Measurements from ENCODE around the gene MAP4K5.
"Not testable (repeated sequence)": the region's sequence is repeated elsewhere in the genome, so short reads cannot be mapped to it uniquely, and the experiment has no call there.

Gene MAP4K5

GRCh38 chr14:50516091-50516490 is 16.3 kb downstream of the MAP4K5 start:
- DNase-seq (ENCODE audit: low read depth) = no peak
- H3K4me3 ChIP-seq (ENCODE audit: low read depth, low read length) = no peak overlapping the region
- TF ChIP-seq CTCF (IDR thresholded peaks at IDR 0.05; ENCODE audit: control insufficient read depth, extremely low read depth, insufficient read depth) = no peak

- DNase-seq (ENCODE audit: low read depth) = no peak
- no peak overlapping the region for H3K4me3 ChIP-seq (ENCODE audit: low read depth, low read length)
- no peak for TF ChIP-seq CTCF (IDR thresholded peaks at IDR 0.05; ENCODE audit: control insufficient read depth, extremely low read depth, insufficient read depth)
Observed at GRCh38 chr14:50512463-50512862, 19.9 kb downstream of the MAP4K5 start.

- TF ChIP-seq CTCF (IDR thresholded peaks at IDR 0.05; ENCODE audit: control insufficient read depth, extremely low read depth, insufficient read depth) = no peak
- H3K4me3 ChIP-seq (ENCODE audit: low read depth, low read length) = no peak overlapping the region
- DNase-seq (ENCODE audit: low read depth) = no peak
Observed at GRCh38 chr14:50510157-50510556, 22.2 kb downstream of the MAP4K5 start.

GRCh38 chr14:50507078-50507477 is 25.3 kb downstream of the MAP4K5 start:
- DNase-seq (ENCODE audit: low read depth); H3K4me3 ChIP-seq (ENCODE audit: low read depth, low read length): not testable (repeated sequence)

- H3K4me3 ChIP-seq (ENCODE audit: low read depth, low read length) = no peak overlapping the region
- TF ChIP-seq CTCF (IDR thresholded peaks at IDR 0.05; ENCODE audit: control insufficient read depth, extremely low read depth, insufficient read depth) = no peak
- no peak for DNase-seq (ENCODE audit: low read depth)
Observed at GRCh38 chr14:50501642-50502041, 30.7 kb downstream of the MAP4K5 start.

GRCh38 chr14:50497351-50497750 is 35.0 kb downstream of the MAP4K5 start:
- DNase-seq (ENCODE audit: low read depth) = no peak
- no peak overlapping the region for H3K4me3 ChIP-seq (ENCODE audit: low read depth, low read length)

GRCh38 chr14:50489851-50490250 is 42.5 kb downstream of the MAP4K5 start:
- H3K4me3 ChIP-seq (ENCODE audit: low read depth, low read length) = no peak overlapping the region
- DNase-seq (ENCODE audit: low read depth) = no peak
- TF ChIP-seq CTCF (IDR thresholded peaks at IDR 0.05; ENCODE audit: control insufficient read depth, extremely low read depth, insufficient read depth) = no peak

More at GRCh38 chr14:50497351-50497750, 35.0 kb downstream of the MAP4K5 start:
- TF ChIP-seq CTCF (IDR thresholded peaks at IDR 0.05; ENCODE audit: control insufficient read depth, extremely low read depth, insufficient read depth) = no peak

All from LNCaP clone FGC (cell line).